K562 (cell line): ENCODE results near the gene FOXS1. TPM values are rescaled to one million over a fixed set of nuclear protein-coding genes. Genes with fewer than 3 reads are reported as not detected.

ENCODE experiments used
- ATAC-seq: fragments of 200-7000 bp; cut with Tn5 transposase; 3 replicates; pipeline ENCODE4 v1.9.1; 2020; ENCODE audit warnings: moderate library complexity
- BruUV-seq: library from RNA; stranded (reverse); fragments of 400-500 nt; replicated peaks from 2 replicates; lab custom pipeline; 2021; lab: Mats Ljungman, UMichigan
- CTCF ChIA-PET: fragments of 300-600 bp; formaldehyde crosslinking; extraction: SDS; loops from one replicate; lab custom pipeline; 2021; ENCODE audit warnings: low intra/inter-chr PET ratio; lab: Yijun Ruan, JAX
- POLR2A ChIA-PET: fragments of 300-600, 350-650 bp; sonication (Branson Sonifier 250); formaldehyde crosslinking; extraction: SDS; loops from one replicate; lab custom pipeline; 2021; ENCODE audit warnings: antibody characterized with exemption, inconsistent platforms; lab: Yijun Ruan, JAX
- DNase-seq, 4 experiments: peaks; one replicate each; pipeline versions ENCODE4 v3.0.0 to v3.0.0-alpha.2; 2011 to 2018; ENCODE audit warnings: low spot score in 3 of 4, mixed read lengths in 3 of 4; ENCODE audit errors: extremely low read depth in 1 of 4
- FAIRE-seq: peaks from 2 replicates; lab custom pipeline; 2011; peaks lifted over from hg19 to GRCh38; lab: Jason Lieb, UNC
- H2AFZ ChIP-seq: 2 replicates; pipeline ENCODE4 v1.6.0; 2011; ENCODE audit warnings: low read depth, low read length, control low read depth, inconsistent platforms
- H3K27ac ChIP-seq: fragments of 200-600 bp; 3 replicates; pipeline ENCODE4 v1.8.0; 2011; ENCODE audit warnings: low read depth, mild to moderate bottlenecking, control low read depth, inconsistent platforms, low read length, moderate library complexity, mixed read lengths; ENCODE audit errors: extremely low read depth
- H3K27me3 ChIP-seq, 2 experiments: fragments of 300-600 bp in 1 of 2; 2 replicates in 1 of 2; 3 replicates in 1 of 2; pipeline versions ENCODE4 v1.6.0 to v1.8.0; 2011; ENCODE audit warnings: inconsistent platforms in 2 of 2, low read length in 2 of 2, mild to moderate bottlenecking in 1 of 2, mixed read lengths in 1 of 2, moderate library complexity in 1 of 2; ENCODE audit not compliant: control insufficient read depth in 2 of 2, insufficient read depth in 2 of 2
- H3K36me3 ChIP-seq: fragments of 300-600 bp; 3 replicates; pipeline ENCODE4 v1.8.0; 2011; ENCODE audit warnings: mild to moderate bottlenecking, low read length, inconsistent platforms; ENCODE audit not compliant: control insufficient read depth, insufficient read depth
- H3K4me1 ChIP-seq, 2 experiments: fragments of 200-600 bp in 1 of 2; replicated peaks in 1 of 2; 2 replicates in 1 of 2; 3 replicates in 1 of 2; pipeline versions ENCODE4 v1.5.1 to v1.8.0; 2011; ENCODE audit warnings: inconsistent platforms in 2 of 2, low read length in 2 of 2, mild to moderate bottlenecking in 1 of 2, mixed read lengths in 1 of 2, moderate library complexity in 1 of 2; ENCODE audit not compliant: control insufficient read depth in 2 of 2, insufficient read depth in 2 of 2
- H3K4me2 ChIP-seq: 2 replicates; pipeline ENCODE4 v1.6.1; 2011; ENCODE audit warnings: low read length, control low read depth, inconsistent platforms, mixed read lengths; ENCODE audit not compliant: insufficient read depth
- H3K4me3 ChIP-seq: fragments of 200-600 bp; sonication (generic), shearing (Covaris generic); 2 replicates; pipeline ENCODE4 v1.5.1; 2016; ENCODE audit warnings: control low read depth, inconsistent platforms
- H3K79me2 ChIP-seq: fragments of 200-600 bp; 3 replicates; pipeline ENCODE4 v1.8.0; 2011; ENCODE audit warnings: low read length, inconsistent platforms; ENCODE audit not compliant: control insufficient read depth, insufficient read depth
- H3K9ac ChIP-seq, 2 experiments: 2 replicates each; pipeline versions ENCODE4 v1.6.0 to v1.6.1; 2011; ENCODE audit warnings: low read depth in 2 of 2, low read length in 2 of 2, control low read depth in 1 of 2, inconsistent platforms in 1 of 2, mild to moderate bottlenecking in 1 of 2, mixed read lengths in 1 of 2; ENCODE audit not compliant: insufficient read depth in 1 of 2
- H3K9me1 ChIP-seq: one replicate; pipeline ENCODE4 v1.6.0; 2011; ENCODE audit warnings: inconsistent platforms, mild to moderate bottlenecking, low read length, moderate library complexity; ENCODE audit not compliant: control insufficient read depth, insufficient read depth
- H3K9me3 ChIP-seq: replicated peaks from 2 replicates; pipeline ENCODE4 v1.5.1; 2011; ENCODE audit warnings: low read depth, low read length, inconsistent platforms; ENCODE audit not compliant: control insufficient read depth, insufficient read depth
- H4K20me1 ChIP-seq: replicated peaks from 2 replicates; pipeline ENCODE4 v1.6.1; 2011; ENCODE audit warnings: low read length, inconsistent platforms, mixed read lengths; ENCODE audit not compliant: control insufficient read depth, insufficient read depth
- BACH1 ChIP-seq: fragments of 200-800 bp; sonication (Bioruptor generic); IDR thresholded peaks from 2 replicates; pipeline ENCODE4 v1.6.1; 2016; ENCODE audit warnings: missing genetic modification characterization, missing compliant biosample characterization
- CBX3 ChIP-seq, 2 experiments: IDR thresholded peaks; 1 replicate in 1 of 2; 2 replicates in 1 of 2; pipeline ENCODE4 v1.6.1; 2012; ENCODE audit warnings: inconsistent platforms in 2 of 2, low read length in 2 of 2, borderline replicate concordance in 1 of 2, control low read depth in 1 of 2
- HDAC8 ChIP-seq: fragments of 450-650 bp; IDR thresholded peaks from 2 replicates; pipeline ENCODE4 v1.6.1; 2016; ENCODE audit warnings: mild to moderate bottlenecking, missing genetic modification characterization, moderate library complexity, missing compliant biosample characterization
- LEF1 ChIP-seq: fragments of 450-650 bp; IDR thresholded peaks from 2 replicates; pipeline ENCODE4 v1.6.1; 2016; ENCODE audit warnings: mild to moderate bottlenecking
- MAFF ChIP-seq: IDR thresholded peaks from 2 replicates; pipeline ENCODE4 v1.6.1; 2012; ENCODE audit warnings: low read length, improper control_type of control experiment
- MXD1 ChIP-seq: fragments of 250-450 bp; sonication (Bioruptor Pico); IDR thresholded peaks from 2 replicates; pipeline ENCODE4 v1.8.0; 2021; ENCODE audit warnings: borderline replicate concordance, mild to moderate bottlenecking, moderate library complexity; ENCODE audit not compliant: poor library complexity, severe bottlenecking
- TCF7 ChIP-seq: sonication (generic); IDR thresholded peaks from 2 replicates; pipeline ENCODE4 v1.6.1; 2016; ENCODE audit warnings: antibody characterized with exemption, borderline replicate concordance
- ZC3H11A ChIP-seq: IDR thresholded peaks from 2 replicates; pipeline ENCODE4 v1.6.1; 2012; ENCODE audit warnings: low read depth, low read length, improper control_type of control experiment
- ZC3H4 ChIP-seq: sonication (generic); formaldehyde crosslinking; IDR thresholded peaks from 2 replicates; pipeline ENCODE4 v1.9.0; 2021; ENCODE audit warnings: missing genetic modification reagents, borderline replicate concordance
- ZFP36 ChIP-seq: fragments of 150-350 bp; IDR thresholded peaks from 2 replicates; pipeline ENCODE4 v1.6.1; 2018; ENCODE audit warnings: low read length, low read depth; ENCODE audit not compliant: partially characterized antibody
- ZFP91 ChIP-seq: sonication (generic); formaldehyde crosslinking; IDR thresholded peaks from 2 replicates; pipeline ENCODE4 v1.8.0; 2022; ENCODE audit warnings: mild to moderate bottlenecking, missing genetic modification reagents
- ZFPM2 ChIP-seq: fragments of 250-450 bp; sonication (Bioruptor Pico); IDR thresholded peaks from 2 replicates; pipeline ENCODE4 v1.5.1; 2022; ENCODE audit warnings: mild to moderate bottlenecking
- ZNF512 ChIP-seq: IDR thresholded peaks from 2 replicates; pipeline ENCODE4 v1.6.1; 2016; ENCODE audit warnings: missing genetic modification characterization, missing compliant biosample characterization
- ZNF707 ChIP-seq: fragments of 250-450 bp; sonication (Bioruptor Pico); conservative IDR thresholded peaks from 2 replicates; pipeline ENCODE4 v1.8.0; 2022; ENCODE audit warnings: inconsistent platforms, mild to moderate bottlenecking, moderate library complexity
- WGBS: fragments of 100-300 bp; shearing (Covaris generic); methylation state at CpG from one replicate; pipeline ENCODE4 v1.1.6; 2016; ENCODE audit warnings: low coverage, mixed read lengths; ENCODE audit not compliant: insufficient coverage; ENCODE audit errors: missing lambda C conversion rate; 5-methylcytosine and 5-hydroxymethylcytosine counted together
- in situ Hi-C: fragments of 300-500 bp; cut with MboI; formaldehyde crosslinking; loops from 4 replicates; pipeline ENCODE4 v1.15.0; 2018; ENCODE audit warnings: inconsistent platforms, mixed read lengths
- intact Hi-C: fragments of 100-400 bp; cut with micrococcal nuclease; formaldehyde crosslinking; loops from 2 replicates; pipeline ENCODE4 v1.14.2; 2022
- polyA plus RNA-seq, 8 experiments: library from polyadenylated mRNA; depleted of rRNA in 4 of 8; stranded (reverse) in 5 of 8; unstranded in 3 of 8; fragments of >200 nt; fragmentation: Nextera tagmentation in 2 of 8; fragmentation: Illumina TruSeq in 1 of 8; extraction: Ambion mirVana in 2 of 8; extraction: Trizol in 1 of 8; gene quantifications; 2 replicates each; pipeline versions ENCODE4 v1.2.1 to v1.2.3, GENCODE V29; 2011 to 2014; ENCODE audit warnings: inconsistent platforms in 1 of 8, missing spikeins in 1 of 8
- total RNA-seq, 7 experiments: library from RNA; depleted of rRNA in 6 of 7; stranded (reverse); fragments of >200 nt in 6 of 7; fragmentation: Illumina TruSeq in 2 of 7; extraction: Trizol in 2 of 7; gene quantifications; 2 replicates each; pipeline versions ENCODE4 v1.2.1 to v1.2.3, GENCODE V29; 2011 to 2021; ENCODE audit warnings: low replicate concordance in 1 of 7

Gene FOXS1
- total and polyA plus RNA-seq, 9 of the 15 experiments (the other 6 are each of a cell fraction or from before 2014, with no cell fraction given): not detected

- Histone ChIP-seq H3K4me3 (peak overlapping the region; percentile 40; the same call in 1 of the 2 replicates), H3K9me1 (peaks cover 2% of the 10 kb centered on the region), H2AFZ (peak overlapping the region; percentile 76; the same call in 1 of the 2 replicates), H3K9ac (peak overlapping the region in 1 of 2 experiments; percentile 88; a peak in 1 of 4 replicates), H3K9me3 (no peaks in the 10 kb centered on the region), H3K79me2 (no peaks in the 10 kb centered on the region), H3K4me1 (peaks cover 0 to 17% of the 10 kb centered on the region in 2 experiments; a peak in 3 of 5 replicates), H3K27me3 (peaks cover 24 to 66% of the 10 kb centered on the region in 2 experiments), H4K20me1 (peaks cover 14% of the 10 kb centered on the region), H3K27ac (no peak overlapping the region), H3K4me2 (0 out of 2 replicates have a peak overlapping the region, but pooled peaks have one; percentile 70), H3K36me3 (no peaks in the 10 kb centered on the region)
- BruUV-seq: no TSS peak
- CTCF ChIA-PET: no interaction called here
- POLR2A ChIA-PET: no interaction called here
- in situ Hi-C loops: loop anchor here (5.0 kb wide), 1 partner anchor 92 kb away; the partner anchor contains the start of gene PDRG1
- DNase-seq (no peak), FAIRE-seq (no peak), ATAC-seq (no peak)
- intact Hi-C loops: no loop called here
- 2% methylated on average over 11 of the region's 15 CpGs for WGBS
- TF ChIP-seq CBX3 (IDR thresholded peaks at IDR 0.05; ENCODE audit: borderline replicate concordance in 1 of 2, low read length in 2 of 2) (no peak), ZFPM2 (no peak), BACH1 (tag) (no peak), ZNF512 (peak; percentile 26; the same call in 1 of the 2 replicates), HDAC8 (tag) (no peak), ZFP36 (peak; percentile 75), ZFP91 (CRISPR knock-in tag) (no peak), MXD1 (no peak), MAFF (no peak), ZC3H4 (CRISPR knock-in tag) (no peak), TCF7 (no peak), ZC3H11A (no peak), LEF1 (no peak), ZNF707 (CRISPR knock-in tag) (no peak)
Measured at GRCh38 chr20:31860390-31861134, 15.2 kb upstream of the FOXS1 start.
